HEK293 (cell line): ENCODE results near the gene SPECC1.

Source experiments
- SETDB1 ChIP-seq: IDR thresholded peaks from one replicate; pipeline ENCODE4 v1.6.1; 2017; ENCODE audit warnings: mild to moderate bottlenecking, low read length, moderate library complexity, mixed read lengths; ENCODE audit not compliant: insufficient read length
- SP2 ChIP-seq: fragments of 450-650 bp; formaldehyde crosslinking; IDR thresholded peaks from 2 replicates; pipeline ENCODE4 v1.5.1; 2016; ENCODE audit warnings: missing biosample characterization, missing genetic modification characterization
- ZFP41 ChIP-seq: fragments of 450-650 bp; formaldehyde crosslinking; IDR thresholded peaks from 2 replicates; pipeline ENCODE4 v1.5.1; 2016; ENCODE audit warnings: missing biosample characterization, missing genetic modification characterization, borderline replicate concordance
- ZNF24 ChIP-seq: fragments of 450-650 bp; formaldehyde crosslinking; IDR thresholded peaks from 2 replicates; pipeline ENCODE4 v1.5.1; 2016; ENCODE audit warnings: missing biosample characterization, missing genetic modification characterization
- ZNF394 ChIP-seq: fragments of 450-650 bp; formaldehyde crosslinking; IDR thresholded peaks from 2 replicates; pipeline ENCODE4 v1.5.1; 2016; ENCODE audit warnings: missing biosample characterization, missing genetic modification characterization, mild to moderate bottlenecking, moderate library complexity, borderline replicate concordance
- ZNF549 ChIP-seq: fragments of 450-650 bp; IDR thresholded peaks from 2 replicates; pipeline ENCODE4 v1.5.1; 2018; ENCODE audit warnings: missing biosample characterization, missing genetic modification characterization, mild to moderate bottlenecking, inconsistent platforms, moderate library complexity
- TF ChIP-seq, protein P1 (sequence below): fragments of 450-650 bp; formaldehyde crosslinking; IDR thresholded peaks from 2 replicates; pipeline ENCODE4 v1.5.1; 2016; ENCODE audit warnings: missing biosample characterization, missing genetic modification characterization
- TF ChIP-seq, protein P2 (sequence below): fragments of 450-650 bp; formaldehyde crosslinking; IDR thresholded peaks from 2 replicates; pipeline ENCODE4 v1.5.1; 2016; ENCODE audit warnings: missing biosample characterization, missing genetic modification characterization

DNA sequence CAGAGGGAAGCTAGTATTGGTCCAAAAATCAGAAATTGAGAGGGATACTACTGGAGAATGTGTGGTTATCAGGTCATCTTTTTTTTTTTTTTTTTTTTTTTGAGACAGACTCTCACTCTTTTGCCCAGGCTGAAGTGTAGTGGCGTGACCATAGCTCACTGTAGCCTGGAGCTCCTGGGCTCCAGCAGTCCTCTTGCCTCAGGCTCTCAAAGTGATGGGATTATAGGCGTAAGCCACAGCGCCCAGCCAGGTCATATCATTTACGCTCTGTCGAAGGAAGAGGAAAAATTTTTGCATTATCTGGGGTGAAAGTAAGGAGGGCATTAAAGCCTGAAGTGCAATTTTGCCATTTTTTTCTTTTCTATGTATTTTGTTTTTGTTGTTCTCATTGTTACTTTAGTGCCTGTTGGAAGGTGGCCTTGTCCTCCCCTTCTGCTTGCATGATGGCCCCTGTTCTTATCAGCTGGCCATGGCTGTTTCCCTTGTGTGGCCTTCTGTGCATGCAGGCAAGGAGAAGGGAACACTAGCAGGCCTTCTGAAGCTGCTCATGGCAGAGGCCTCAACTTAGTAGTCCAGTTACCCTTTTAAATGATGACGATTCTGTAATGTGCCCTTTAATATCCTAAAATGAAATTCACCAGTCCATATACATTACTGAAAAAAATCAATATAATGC lies 118.3 kb downstream of the SPECC1 start:
- TF ChIP-seq SETDB1 (no peak), SP2 (tag by site-specific recombination) (no peak), ZNF549 (tag by site-specific recombination) (no peak), ZNF394 (tag by site-specific recombination) (no peak), ZFP41 (tag by site-specific recombination) (no peak), ZNF24 (no peak)
- TF ChIP-seq, protein P1, sequence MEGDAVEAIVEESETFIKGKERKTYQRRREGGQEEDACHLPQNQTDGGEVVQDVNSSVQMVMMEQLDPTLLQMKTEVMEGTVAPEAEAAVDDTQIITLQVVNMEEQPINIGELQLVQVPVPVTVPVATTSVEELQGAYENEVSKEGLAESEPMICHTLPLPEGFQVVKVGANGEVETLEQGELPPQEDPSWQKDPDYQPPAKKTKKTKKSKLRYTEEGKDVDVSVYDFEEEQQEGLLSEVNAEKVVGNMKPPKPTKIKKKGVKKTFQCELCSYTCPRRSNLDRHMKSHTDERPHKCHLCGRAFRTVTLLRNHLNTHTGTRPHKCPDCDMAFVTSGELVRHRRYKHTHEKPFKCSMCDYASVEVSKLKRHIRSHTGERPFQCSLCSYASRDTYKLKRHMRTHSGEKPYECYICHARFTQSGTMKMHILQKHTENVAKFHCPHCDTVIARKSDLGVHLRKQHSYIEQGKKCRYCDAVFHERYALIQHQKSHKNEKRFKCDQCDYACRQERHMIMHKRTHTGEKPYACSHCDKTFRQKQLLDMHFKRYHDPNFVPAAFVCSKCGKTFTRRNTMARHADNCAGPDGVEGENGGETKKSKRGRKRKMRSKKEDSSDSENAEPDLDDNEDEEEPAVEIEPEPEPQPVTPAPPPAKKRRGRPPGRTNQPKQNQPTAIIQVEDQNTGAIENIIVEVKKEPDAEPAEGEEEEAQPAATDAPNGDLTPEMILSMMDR (tag by site-specific recombination) = no peak
- TF ChIP-seq, protein P2, sequence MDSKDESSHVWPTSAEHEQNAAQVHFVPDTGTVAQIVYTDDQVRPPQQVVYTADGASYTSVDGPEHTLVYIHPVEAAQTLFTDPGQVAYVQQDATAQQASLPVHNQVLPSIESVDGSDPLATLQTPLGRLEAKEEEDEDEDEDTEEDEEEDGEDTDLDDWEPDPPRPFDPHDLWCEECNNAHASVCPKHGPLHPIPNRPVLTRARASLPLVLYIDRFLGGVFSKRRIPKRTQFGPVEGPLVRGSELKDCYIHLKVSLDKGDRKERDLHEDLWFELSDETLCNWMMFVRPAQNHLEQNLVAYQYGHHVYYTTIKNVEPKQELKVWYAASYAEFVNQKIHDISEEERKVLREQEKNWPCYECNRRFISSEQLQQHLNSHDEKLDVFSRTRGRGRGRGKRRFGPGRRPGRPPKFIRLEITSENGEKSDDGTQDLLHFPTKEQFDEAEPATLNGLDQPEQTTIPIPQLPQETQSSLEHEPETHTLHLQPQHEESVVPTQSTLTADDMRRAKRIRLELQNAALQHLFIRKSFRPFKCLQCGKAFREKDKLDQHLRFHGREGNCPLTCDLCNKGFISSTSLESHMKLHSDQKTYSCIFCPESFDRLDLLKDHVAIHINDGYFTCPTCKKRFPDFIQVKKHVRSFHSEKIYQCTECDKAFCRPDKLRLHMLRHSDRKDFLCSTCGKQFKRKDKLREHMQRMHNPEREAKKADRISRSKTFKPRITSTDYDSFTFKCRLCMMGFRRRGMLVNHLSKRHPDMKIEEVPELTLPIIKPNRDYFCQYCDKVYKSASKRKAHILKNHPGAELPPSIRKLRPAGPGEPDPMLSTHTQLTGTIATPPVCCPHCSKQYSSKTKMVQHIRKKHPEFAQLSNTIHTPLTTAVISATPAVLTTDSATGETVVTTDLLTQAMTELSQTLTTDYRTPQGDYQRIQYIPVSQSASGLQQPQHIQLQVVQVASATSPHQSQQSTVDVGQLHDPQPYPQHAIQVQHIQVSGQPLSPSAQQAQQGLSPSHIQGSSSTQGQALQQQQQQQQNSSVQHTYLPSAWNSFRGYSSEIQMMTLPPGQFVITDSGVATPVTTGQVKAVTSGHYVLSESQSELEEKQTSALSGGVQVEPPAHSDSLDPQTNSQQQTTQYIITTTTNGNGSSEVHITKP = no peak
